PC-3 (cell line): ENCODE measurements around the gene CHD5. TPM values are rescaled to one million over a fixed set of nuclear protein-coding genes. Genes with fewer than 3 reads are reported as not detected.

Experiments used
- ATAC-seq: fragments of 200-7000 bp; cut with Tn5 transposase; 2 replicates; pipeline ENCODE4 v1.9.1; 2020; ENCODE audit warnings: mild to moderate bottlenecking, moderate library complexity
- BruUV-seq: library from RNA; stranded (reverse); fragments of 400-500 nt; replicated peaks from 2 replicates; lab custom pipeline; 2021; lab: Mats Ljungman, UMichigan
- CTCF ChIA-PET: fragments of 300-600 bp; sonication (Branson Sonifier 250); formaldehyde crosslinking; loops from one replicate; lab custom pipeline; 2022; ENCODE audit warnings: antibody characterized with exemption; lab: Charles Lee
- POLR2A ChIA-PET: fragments of 300-600 bp; sonication (Branson Sonifier 250); formaldehyde crosslinking; loops from one replicate; lab custom pipeline; 2022; ENCODE audit warnings: antibody characterized with exemption; ENCODE audit not compliant: unreplicated experiment; lab: Charles Lee
- DNase-seq: peaks from one replicate; pipeline ENCODE4 v3.0.0-alpha.2; 2015
- H2AFZ ChIP-seq: fragments of 300-600 bp; sonication (generic); 2 replicates; pipeline ENCODE4 v1.6.0; 2016; ENCODE audit warnings: antibody characterized with exemption, low read length
- H3F3A ChIP-seq: fragments of 300-600 bp; sonication (generic); one replicate; pipeline ENCODE4 v1.6.0; 2017; ENCODE audit warnings: antibody characterized with exemption, low read length, control low read depth, mild to moderate bottlenecking; ENCODE audit not compliant: unreplicated experiment
- H3K27ac ChIP-seq: fragments of 300-600 bp; sonication (generic); 2 replicates; pipeline ENCODE4 v1.5.1; 2016; ENCODE audit warnings: mild to moderate bottlenecking, low read length
- H3K27me3 ChIP-seq: fragments of 300-600 bp; sonication (generic); 2 replicates; pipeline ENCODE4 v1.6.1; 2016; ENCODE audit warnings: low read length, mixed read lengths
- H3K36me3 ChIP-seq: fragments of 300-600 bp; sonication (generic); 2 replicates; pipeline ENCODE4 v1.6.1; 2016; ENCODE audit warnings: low read depth, mixed run types, low read length, mixed read lengths
- H3K4me1 ChIP-seq: fragments of 300-600 bp; sonication (generic); 2 replicates; pipeline ENCODE4 v1.5.1; 2016; ENCODE audit warnings: low read length; ENCODE audit not compliant: insufficient read depth
- H3K4me2 ChIP-seq: fragments of 300-600 bp; sonication (generic); 2 replicates; pipeline ENCODE4 v1.6.0; 2016; ENCODE audit warnings: low read length
- H3K4me3 ChIP-seq: fragments of 300-600 bp; sonication (generic); 2 replicates; pipeline ENCODE4 v1.5.1; 2016; ENCODE audit warnings: mild to moderate bottlenecking, low read length, mixed read lengths
- H3K79me2 ChIP-seq: fragments of 300-600 bp; sonication (generic); 2 replicates; pipeline ENCODE4 v1.6.1; 2017; ENCODE audit warnings: low read length, mixed read lengths
- H3K9ac ChIP-seq: fragments of 300-600 bp; sonication (generic); 2 replicates; pipeline ENCODE4 v1.6.0; 2016; ENCODE audit warnings: mild to moderate bottlenecking, low read length
- H3K9me2 ChIP-seq: fragments of 300-600 bp; sonication (generic); replicated peaks from 2 replicates; pipeline ENCODE4 v1.6.1; 2016; ENCODE audit warnings: mixed run types, low read length, mixed read lengths
- H3K9me3 ChIP-seq: fragments of 300-600 bp; sonication (generic); 2 replicates; pipeline ENCODE4 v1.6.1; 2016; ENCODE audit warnings: low read length, mixed read lengths
- H4K20me1 ChIP-seq: fragments of 300-600 bp; sonication (generic); 2 replicates; pipeline ENCODE4 v1.6.1; 2016; ENCODE audit warnings: low read length, mixed read lengths
- CTCF ChIP-seq: fragments of 300-600 bp; sonication (generic); conservative IDR thresholded peaks from 2 replicates; pipeline ENCODE4 v1.5.1; 2017; ENCODE audit warnings: antibody characterized with exemption, low read depth, mild to moderate bottlenecking, low read length
- EZH2 ChIP-seq: fragments of 300-600 bp; sonication (generic); IDR thresholded peaks from one replicate; pipeline ENCODE4 v1.6.1; 2017; ENCODE audit warnings: antibody characterized with exemption, mild to moderate bottlenecking, low read length; ENCODE audit not compliant: unreplicated experiment
- EZH2phosphoT487 ChIP-seq: fragments of 300-600 bp; sonication (generic); IDR thresholded peaks from 2 replicates; pipeline ENCODE4 v1.6.1; 2018; ENCODE audit warnings: mild to moderate bottlenecking, antibody characterized with exemption, low read length, borderline replicate concordance
- intact Hi-C: fragments of 100-400 bp; cut with micrococcal nuclease; formaldehyde crosslinking; loops from 2 replicates; pipeline ENCODE4 v1.9.0; 2023
- total RNA-seq: library from RNA; depleted of rRNA; stranded (reverse); fragments of >200 nt; gene quantifications from 2 replicates; pipeline ENCODE4 v1.2.3, GENCODE V29; 2014

The CHD5 gene
- total RNA-seq, 1 experiment from 2014 or later, result 0.55 TPM

GRCh38 chr1:6145396-6145750 lies 34.7 kb downstream of the CHD5 start:
- intact Hi-C loops, result no loop called here
- Histone ChIP-seq H3F3A (no peaks in the 10 kb centered on the region), H3K36me3 (no peaks in the 10 kb centered on the region), H3K9me2 (no peaks in the 10 kb centered on the region), H3K4me3 (no peak overlapping the region), H3K9me3 (no peaks in the 10 kb centered on the region), H3K27ac (no peak overlapping the region), H4K20me1 (no peaks in the 10 kb centered on the region), H3K4me2 (no peak overlapping the region), H2AFZ (no peak overlapping the region), H3K79me2 (no peaks in the 10 kb centered on the region), H3K9ac (no peak overlapping the region), H3K27me3 (no peaks in the 10 kb centered on the region), H3K4me1 (peaks cover 22% of the 10 kb centered on the region)
- CTCF ChIA-PET, result interaction anchor here (1.1 kb wide), 1 partner anchor 36 kb away, joined by 3 read pairs; no protein-coding TSS in a partner anchor
- ATAC-seq (no peak), DNase-seq (no peak)
- POLR2A ChIA-PET, result no interaction called here
- TF ChIP-seq EZH2 (no peak), EZH2phosphoT487 (no peak), CTCF (no peak)
- BruUV-seq, result no TSS peak

- no peak for ATAC-seq
- Histone ChIP-seq H3K9me2 (no peaks in the 10 kb centered on the region), H3K4me1 (peaks cover 22% of the 10 kb centered on the region), H3K4me3 (no peak overlapping the region), H3K9me3 (no peaks in the 10 kb centered on the region), H3K36me3 (no peaks in the 10 kb centered on the region), H3K79me2 (no peaks in the 10 kb centered on the region), H2AFZ (no peak overlapping the region), H3F3A (no peaks in the 10 kb centered on the region), H3K27ac (no peak overlapping the region), H3K27me3 (no peaks in the 10 kb centered on the region), H3K9ac (no peak overlapping the region), H3K4me2 (no peak overlapping the region), H4K20me1 (no peaks in the 10 kb centered on the region)
- CTCF ChIA-PET, result interaction anchor here (1.1 kb wide), 1 partner anchor 36 kb away, joined by 3 read pairs; no protein-coding TSS in a partner anchor
- POLR2A ChIA-PET, result no interaction called here
- TF ChIP-seq CTCF, result no peak
- BruUV-seq, result no TSS peak
- intact Hi-C loops, result no loop called here
- DNase-seq, result no peak
These were observed 35.3 kb downstream of the CHD5 start for GRCh38 chr1:6144647-6145395.

GRCh38 chr1:6144175-6144574 lies 35.9 kb downstream of the CHD5 start:
- no peak overlapping the region for H2AFZ ChIP-seq
- no peak for DNase-seq
- TF ChIP-seq CTCF (no peak), EZH2 (no peak), EZH2phosphoT487 (no peak)
- H3K4me2 ChIP-seq, result no peak overlapping the region
- H3K27me3 ChIP-seq, result no peaks in the 10 kb centered on the region
- intact Hi-C loops, result no loop called here
- H3K27ac ChIP-seq, result no peak overlapping the region
- H3K9me3 ChIP-seq, result no peaks in the 10 kb centered on the region
- H3F3A ChIP-seq, result no peaks in the 10 kb centered on the region
- no peaks in the 10 kb centered on the region for H3K9me2 ChIP-seq
- no peak for ATAC-seq
- H3K4me3 ChIP-seq, result no peak overlapping the region
- no peaks in the 10 kb centered on the region for H4K20me1 ChIP-seq
- H3K36me3 ChIP-seq, result no peaks in the 10 kb centered on the region
- H3K9ac ChIP-seq, result no peak overlapping the region
- CTCF ChIA-PET, result no interaction called here
- no TSS peak for BruUV-seq
- peaks cover 22% of the 10 kb centered on the region for H3K4me1 ChIP-seq
- no peaks in the 10 kb centered on the region for H3K79me2 ChIP-seq
- POLR2A ChIA-PET, result no interaction called here
